IgD-negative memory B cell (primary cell): ENCODE data around the gene GTPBP6. TPM values are rescaled to one million over a fixed set of nuclear protein-coding genes. Genes with fewer than 3 reads are reported as not detected.
"Not testable (repeated sequence)": the region's sequence is repeated elsewhere in the genome, so short reads cannot be mapped to it uniquely, and the experiment has no call there.

Source experiments
- H3K27ac Mint-ChIP-seq, 3 donors: one replicate each; pipeline ENCODE4 v1.8.0; 2020 to 2022; ENCODE audit warnings: mild to moderate bottlenecking in 3 of 3, mixed read lengths in 3 of 3, moderate library complexity in 1 of 3
- H3K27me3 Mint-ChIP-seq: one replicate; pipeline ENCODE4 v1.8.0; 2021; ENCODE audit warnings: mixed read lengths
- H3K36me3 Mint-ChIP-seq: one replicate; pipeline ENCODE4 v1.8.0; 2020; ENCODE audit warnings: mild to moderate bottlenecking, mixed read lengths
- H3K4me1 Mint-ChIP-seq, 3 donors: one replicate each; pipeline ENCODE4 v1.8.0; 2020 to 2022; ENCODE audit warnings: mixed read lengths in 3 of 3, mild to moderate bottlenecking in 1 of 3
- H3K4me3 Mint-ChIP-seq, 4 donors: one replicate each; pipeline ENCODE4 v1.8.0; 2020 to 2022; ENCODE audit warnings: mild to moderate bottlenecking in 4 of 4, mixed read lengths in 4 of 4, moderate library complexity in 3 of 4
- H3K9me3 Mint-ChIP-seq, 3 donors: one replicate each; pipeline ENCODE4 v1.8.0; 2020 to 2021; ENCODE audit warnings: mixed read lengths in 3 of 3, mild to moderate bottlenecking in 1 of 3
- polyA plus RNA-seq: library from polyadenylated mRNA; unstranded; fragments of 300-500 nt; fragmentation: Illumina TruSeq; gene quantifications from one replicate; pipeline ENCODE4 v1.2.3, GENCODE V29; 2021

The GTPBP6 gene
- polyA plus RNA-seq, 1 donor from 2014 or later = 40.8 TPM

GRCh38 chrX:264634-265455 is 53.8 kb downstream of the GTPBP6 start:
- Mint-ChIP-seq H3K4me3 (no peak overlapping the region), H3K27ac (no peak overlapping the region), H3K4me1 (peaks cover 0 to 1% (median 0%) of the 10 kb centered on the region in 3 donors), H3K36me3 (no peaks in the 10 kb centered on the region), H3K9me3 (no peaks in the 10 kb centered on the region), H3K27me3 (no peaks in the 10 kb centered on the region)

- H3K9me3 Mint-ChIP-seq, H3K27ac Mint-ChIP-seq, H3K36me3 Mint-ChIP-seq, H3K4me3 Mint-ChIP-seq, H3K4me1 Mint-ChIP-seq, H3K27me3 Mint-ChIP-seq: not testable (repeated sequence)
Measured at GRCh38 chrX:264006-264405, 54.6 kb downstream of the GTPBP6 start.

GRCh38 chrX:262381-262909 is 56.2 kb downstream of the GTPBP6 start:
- H3K4me1 Mint-ChIP-seq = peaks cover 0 to 3% (median 0%) of the 10 kb centered on the region in 3 donors
- H3K36me3 Mint-ChIP-seq = no peaks in the 10 kb centered on the region
- H3K9me3 Mint-ChIP-seq = no peaks in the 10 kb centered on the region
- no peak overlapping the region for H3K4me3 Mint-ChIP-seq
- H3K27me3 Mint-ChIP-seq = no peaks in the 10 kb centered on the region
- no peak overlapping the region for H3K27ac Mint-ChIP-seq

- Mint-ChIP-seq H3K27ac (no peak overlapping the region), H3K27me3 (no peaks in the 10 kb centered on the region), H3K36me3 (no peaks in the 10 kb centered on the region), H3K9me3 (no peaks in the 10 kb centered on the region), H3K4me3 (no peak overlapping the region), H3K4me1 (peaks cover 0 to 3% (median 0%) of the 10 kb centered on the region in 3 donors)
Measured at GRCh38 chrX:261919-262352, 56.7 kb downstream of the GTPBP6 start.

- Mint-ChIP-seq H3K9me3 (no peaks in the 10 kb centered on the region), H3K27ac (no peak overlapping the region), H3K4me1 (peaks cover 0 to 3% (median 0%) of the 10 kb centered on the region in 3 donors), H3K27me3 (no peaks in the 10 kb centered on the region), H3K36me3 (no peaks in the 10 kb centered on the region), H3K4me3 (no peak overlapping the region)
Measured at GRCh38 chrX:261167-261918, 57.3 kb downstream of the GTPBP6 start.

- peak overlapping the region in 1 of 3 donors; percentile 83 for H3K27ac Mint-ChIP-seq
Measured at GRCh38 chrX:259692-260355, 58.8 kb downstream of the GTPBP6 start.

GRCh38 chrX:258291-259040 is 60.1 kb downstream of the GTPBP6 start:
- H3K4me1 Mint-ChIP-seq = peaks cover 0 to 3% (median 0%) of the 10 kb centered on the region in 3 donors
- H3K27ac Mint-ChIP-seq = no peak overlapping the region
- H3K36me3 Mint-ChIP-seq = peaks cover 2% of the 10 kb centered on the region
- H3K4me3 Mint-ChIP-seq = no peak overlapping the region
- H3K27me3 Mint-ChIP-seq = no peaks in the 10 kb centered on the region
- peaks cover 0 to 3% (median 0%) of the 10 kb centered on the region in 3 donors for H3K9me3 Mint-ChIP-seq

More at GRCh38 chrX:259692-260355, 58.8 kb downstream of the GTPBP6 start:
- no peaks in the 10 kb centered on the region for H3K36me3 Mint-ChIP-seq
- peaks cover 0 to 3% (median 0%) of the 10 kb centered on the region in 3 donors for H3K4me1 Mint-ChIP-seq
- no peaks in the 10 kb centered on the region for H3K9me3 Mint-ChIP-seq
- no peaks in the 10 kb centered on the region for H3K27me3 Mint-ChIP-seq
- peak overlapping the region in 2 of 4 donors; percentile 12 to 82 for H3K4me3 Mint-ChIP-seq

- Mint-ChIP-seq H3K4me1 (peaks cover 0 to 3% (median 0%) of the 10 kb centered on the region in 3 donors), H3K9me3 (peaks cover 0 to 3% (median under 1%) of the 10 kb centered on the region in 3 donors), H3K27ac (no peak overlapping the region), H3K4me3 (no peak overlapping the region), H3K36me3 (peaks cover 2% of the 10 kb centered on the region), H3K27me3 (no peaks in the 10 kb centered on the region)
Measured at GRCh38 chrX:257681-258289, 60.8 kb downstream of the GTPBP6 start.

GRCh38 chrX:257054-257453 is 61.5 kb downstream of the GTPBP6 start:
- not testable (repeated sequence) for H3K27ac Mint-ChIP-seq, H3K9me3 Mint-ChIP-seq, H3K36me3 Mint-ChIP-seq, H3K27me3 Mint-ChIP-seq, H3K4me3 Mint-ChIP-seq, H3K4me1 Mint-ChIP-seq

GRCh38 chrX:255923-256331 is 62.7 kb downstream of the GTPBP6 start:
- no peaks in the 10 kb centered on the region for H3K27me3 Mint-ChIP-seq
- H3K9me3 Mint-ChIP-seq = peaks cover 0 to 10% (median 6%) of the 10 kb centered on the region in 3 donors
- H3K4me1 Mint-ChIP-seq = peaks cover 0 to 13% (median 11%) of the 10 kb centered on the region in 3 donors
- H3K4me3 Mint-ChIP-seq = no peak overlapping the region
- H3K36me3 Mint-ChIP-seq = peaks cover 5% of the 10 kb centered on the region
- no peak overlapping the region for H3K27ac Mint-ChIP-seq

Other genes starting within 250 kb of the GTPBP6 start
- 10.3 TPM for gene PLCXD1, start 37.4 kb downstream of the GTPBP6 start, polyA plus RNA-seq
- 9.2 TPM for gene PPP2R3B, start 68.1 kb upstream of the GTPBP6 start, polyA plus RNA-seq